ENCODE measurements around the gene MECR. TPM values are rescaled to one million over a fixed set of nuclear protein-coding genes. Genes with fewer than 3 reads are reported as not detected.

The MECR gene
- total RNA-seq, 4 donors from 2014 or later = 7.4 to 23.4 (median 20.7) TPM

GRCh38 chr1:29211086-29212030 is 19.4 kb downstream of the MECR start:
- H3K36me3 ChIP-seq = no peaks in the 10 kb centered on the region

GRCh38 chr1:29210278-29211085 is 20.3 kb downstream of the MECR start:
- TF ChIP-seq CTCF (IDR thresholded peaks at IDR 0.05) (no peak), POLR2A (IDR thresholded peaks at IDR 0.05) (no peak)
- H3K4me1 ChIP-seq = no peaks in the 10 kb centered on the region
- DNase-seq = no peak
- H3K9me3 ChIP-seq = no peaks in the 10 kb centered on the region
- no peaks in the 10 kb centered on the region for H3K27me3 ChIP-seq
- H3K27ac ChIP-seq = no peak overlapping the region
- intact Hi-C loops (cut with DNase I; ENCODE audit: low total_unique reads) = no loop called here
- no peaks in the 10 kb centered on the region for H3K36me3 ChIP-seq
- H3K4me3 ChIP-seq = no peak overlapping the region

More at GRCh38 chr1:29211086-29212030, 19.4 kb downstream of the MECR start:
- H3K4me1 ChIP-seq = no peaks in the 10 kb centered on the region
- no peak for DNase-seq
- TF ChIP-seq CTCF (IDR thresholded peaks at IDR 0.05) (no peak), POLR2A (IDR thresholded peaks at IDR 0.05) (no peak)
- H3K9me3 ChIP-seq = no peaks in the 10 kb centered on the region
- H3K27ac ChIP-seq = no peak overlapping the region
- no peak overlapping the region for H3K4me3 ChIP-seq
- intact Hi-C loops (cut with DNase I; ENCODE audit: low total_unique reads) = no loop called here
- no peaks in the 10 kb centered on the region for H3K27me3 ChIP-seq

- intact Hi-C loops (cut with DNase I; ENCODE audit: low total_unique reads) = no loop called here
Measured at GRCh38 chr1:29209173-29209572, 21.6 kb downstream of the MECR start.

GRCh38 chr1:29208442-29208841 is 22.3 kb downstream of the MECR start:
- H3K27ac ChIP-seq = no peak overlapping the region
- no peak overlapping the region for H3K4me3 ChIP-seq
- no peaks in the 10 kb centered on the region for H3K36me3 ChIP-seq
- intact Hi-C loops (cut with DNase I; ENCODE audit: low total_unique reads) = no loop called here
- H3K4me1 ChIP-seq = no peaks in the 10 kb centered on the region
- no peaks in the 10 kb centered on the region for H3K9me3 ChIP-seq
- no peak for DNase-seq
- no peak for TF ChIP-seq CTCF (IDR thresholded peaks at IDR 0.05)
- no peak for TF ChIP-seq POLR2A (IDR thresholded peaks at IDR 0.05)
- no peaks in the 10 kb centered on the region for H3K27me3 ChIP-seq

More at GRCh38 chr1:29209173-29209572, 21.6 kb downstream of the MECR start:
- no peaks in the 10 kb centered on the region for H3K36me3 ChIP-seq
- TF ChIP-seq CTCF (IDR thresholded peaks at IDR 0.05) (no peak), POLR2A (IDR thresholded peaks at IDR 0.05) (no peak)
- H3K9me3 ChIP-seq = no peaks in the 10 kb centered on the region
- no peak for DNase-seq
- no peaks in the 10 kb centered on the region for H3K27me3 ChIP-seq
- H3K4me3 ChIP-seq = no peak overlapping the region
- H3K27ac ChIP-seq = no peak overlapping the region
- H3K4me1 ChIP-seq = no peaks in the 10 kb centered on the region

Data from uterus (tissue), 4 donors.